Measurements from ENCODE around the gene CACNA1C.

DNA sequence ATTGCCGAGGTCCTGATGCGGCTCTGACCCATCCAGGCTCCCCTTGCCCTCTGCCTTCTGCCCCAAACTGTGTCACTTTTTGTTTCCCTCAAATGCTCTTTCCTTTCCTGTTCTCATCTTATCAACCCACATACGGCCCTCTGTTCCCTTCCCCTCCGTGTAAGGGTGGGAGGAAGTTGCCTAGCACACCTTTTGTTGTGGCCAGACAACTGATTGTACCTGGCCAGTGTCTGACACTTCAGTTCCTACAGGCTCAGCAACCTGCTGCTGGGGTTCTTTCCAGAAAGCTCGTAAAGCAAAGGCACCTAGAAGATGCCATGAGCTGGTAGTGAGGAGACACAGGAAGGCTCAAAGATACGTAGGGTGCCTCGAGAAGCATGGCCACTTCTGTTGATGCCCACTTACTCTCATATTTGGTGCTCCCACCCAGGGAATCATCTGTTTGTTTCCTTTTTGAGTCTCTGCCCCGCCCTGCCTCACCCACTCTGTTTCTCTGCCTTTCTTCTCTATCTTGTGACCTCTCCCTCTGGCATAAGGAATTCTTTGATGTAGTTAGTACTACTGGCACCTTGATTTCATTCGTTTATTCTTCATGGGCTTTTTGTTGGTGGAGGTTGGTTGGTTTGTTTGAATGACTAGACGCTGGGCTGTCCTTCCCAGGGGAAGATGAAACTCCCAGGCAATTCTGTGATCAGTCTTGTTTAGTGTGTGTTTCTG, 589.5 kb downstream of the CACNA1C start:
- TF ChIP-seq, protein P1, sequence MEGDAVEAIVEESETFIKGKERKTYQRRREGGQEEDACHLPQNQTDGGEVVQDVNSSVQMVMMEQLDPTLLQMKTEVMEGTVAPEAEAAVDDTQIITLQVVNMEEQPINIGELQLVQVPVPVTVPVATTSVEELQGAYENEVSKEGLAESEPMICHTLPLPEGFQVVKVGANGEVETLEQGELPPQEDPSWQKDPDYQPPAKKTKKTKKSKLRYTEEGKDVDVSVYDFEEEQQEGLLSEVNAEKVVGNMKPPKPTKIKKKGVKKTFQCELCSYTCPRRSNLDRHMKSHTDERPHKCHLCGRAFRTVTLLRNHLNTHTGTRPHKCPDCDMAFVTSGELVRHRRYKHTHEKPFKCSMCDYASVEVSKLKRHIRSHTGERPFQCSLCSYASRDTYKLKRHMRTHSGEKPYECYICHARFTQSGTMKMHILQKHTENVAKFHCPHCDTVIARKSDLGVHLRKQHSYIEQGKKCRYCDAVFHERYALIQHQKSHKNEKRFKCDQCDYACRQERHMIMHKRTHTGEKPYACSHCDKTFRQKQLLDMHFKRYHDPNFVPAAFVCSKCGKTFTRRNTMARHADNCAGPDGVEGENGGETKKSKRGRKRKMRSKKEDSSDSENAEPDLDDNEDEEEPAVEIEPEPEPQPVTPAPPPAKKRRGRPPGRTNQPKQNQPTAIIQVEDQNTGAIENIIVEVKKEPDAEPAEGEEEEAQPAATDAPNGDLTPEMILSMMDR (conservative IDR thresholded peaks at IDR 0.05; ENCODE audit: low read length), result no peak
- no peak for TF ChIP-seq EZH2phosphoT487 (IDR thresholded peaks at IDR 0.05; ENCODE audit: borderline replicate concordance, low read depth, low read length)
